T-helper 1 cell treated with Interleukin-12 subunit alpha and Interleukin-12 subunit beta and Interleukin-4 antibody, amounts not matched to agents 30 μg/mL and 1 μg/mL, for 36 hours (primary cell): ENCODE results near the gene RASGRP1.

Experiments used
- H3K27ac Mint-ChIP-seq: one replicate; pipeline ENCODE4 v1.8.0; 2021; ENCODE audit warnings: mild to moderate bottlenecking, mixed read lengths
- H3K27me3 Mint-ChIP-seq: one replicate; pipeline ENCODE4 v1.8.0; 2021; ENCODE audit warnings: low read depth, mixed read lengths
- H3K36me3 Mint-ChIP-seq: one replicate; pipeline ENCODE4 v1.8.0; 2021; ENCODE audit warnings: low read depth, mixed read lengths
- H3K4me1 Mint-ChIP-seq: one replicate; pipeline ENCODE4 v1.8.0; 2021; ENCODE audit warnings: low read depth, mixed read lengths
- H3K4me3 Mint-ChIP-seq: one replicate; pipeline ENCODE4 v1.8.0; 2021; ENCODE audit warnings: mild to moderate bottlenecking, moderate library complexity, mixed read lengths
- H3K9me3 Mint-ChIP-seq: one replicate; pipeline ENCODE4 v1.8.0; 2021; ENCODE audit warnings: mixed read lengths

RASGRP1 gene

GRCh38 chr15:38536201-38536676 is 28.4 kb downstream of the RASGRP1 start:
- Mint-ChIP-seq H3K36me3 (peaks cover 64% of the 10 kb centered on the region), H3K4me1 (peaks cover 86% of the 10 kb centered on the region), H3K4me3 (no peak overlapping the region), H3K9me3 (no peaks in the 10 kb centered on the region), H3K27me3 (no peaks in the 10 kb centered on the region), H3K27ac (no peak overlapping the region)

- Mint-ChIP-seq H3K9me3 (no peaks in the 10 kb centered on the region), H3K27me3 (no peaks in the 10 kb centered on the region), H3K4me1 (peaks cover 85% of the 10 kb centered on the region), H3K27ac (peak overlapping the region; percentile 56), H3K4me3 (no peak overlapping the region), H3K36me3 (peaks cover 61% of the 10 kb centered on the region)
Measured at GRCh38 chr15:38535491-38536200, 29.0 kb downstream of the RASGRP1 start.

GRCh38 chr15:38534691-38535090 is 29.9 kb downstream of the RASGRP1 start:
- no peaks in the 10 kb centered on the region for H3K9me3 Mint-ChIP-seq
- H3K36me3 Mint-ChIP-seq, result peaks cover 68% of the 10 kb centered on the region
- no peaks in the 10 kb centered on the region for H3K27me3 Mint-ChIP-seq
- H3K4me3 Mint-ChIP-seq, result no peak overlapping the region
- H3K27ac Mint-ChIP-seq, result peak overlapping the region; percentile 56
- H3K4me1 Mint-ChIP-seq, result peaks cover 87% of the 10 kb centered on the region

- H3K4me3 Mint-ChIP-seq, result no peak overlapping the region
- H3K27ac Mint-ChIP-seq, result peak overlapping the region; percentile 60
- H3K27me3 Mint-ChIP-seq, result no peaks in the 10 kb centered on the region
- H3K4me1 Mint-ChIP-seq, result peaks cover 88% of the 10 kb centered on the region
- H3K36me3 Mint-ChIP-seq, result peaks cover 73% of the 10 kb centered on the region
- no peaks in the 10 kb centered on the region for H3K9me3 Mint-ChIP-seq
Measured at GRCh38 chr15:38533926-38534325, 30.7 kb downstream of the RASGRP1 start.

GRCh38 chr15:38533416-38533915 is 31.1 kb downstream of the RASGRP1 start:
- Mint-ChIP-seq H3K4me1 (peaks cover 87% of the 10 kb centered on the region), H3K36me3 (peaks cover 77% of the 10 kb centered on the region), H3K27me3 (no peaks in the 10 kb centered on the region), H3K4me3 (no peak overlapping the region), H3K27ac (peak overlapping the region; percentile 60), H3K9me3 (no peaks in the 10 kb centered on the region)

- no peaks in the 10 kb centered on the region for H3K27me3 Mint-ChIP-seq
- H3K4me1 Mint-ChIP-seq, result peaks cover 87% of the 10 kb centered on the region
- H3K36me3 Mint-ChIP-seq, result peaks cover 83% of the 10 kb centered on the region
- peak overlapping the region; percentile 60 for H3K27ac Mint-ChIP-seq
- peak overlapping the region; percentile 7 for H3K4me3 Mint-ChIP-seq
- no peaks in the 10 kb centered on the region for H3K9me3 Mint-ChIP-seq
Measured at GRCh38 chr15:38532728-38533127, 31.9 kb downstream of the RASGRP1 start.

- H3K4me1 Mint-ChIP-seq, result peaks cover 77% of the 10 kb centered on the region
- no peaks in the 10 kb centered on the region for H3K9me3 Mint-ChIP-seq
- no peak overlapping the region for H3K4me3 Mint-ChIP-seq
- peak overlapping the region; percentile 18 for H3K27ac Mint-ChIP-seq
- no peaks in the 10 kb centered on the region for H3K27me3 Mint-ChIP-seq
- H3K36me3 Mint-ChIP-seq, result peaks cover 84% of the 10 kb centered on the region
Measured at GRCh38 chr15:38531509-38531908, 33.1 kb downstream of the RASGRP1 start.

GRCh38 chr15:38530113-38530512 is 34.5 kb downstream of the RASGRP1 start:
- Mint-ChIP-seq H3K4me1 (peaks cover 71% of the 10 kb centered on the region), H3K27ac (peak overlapping the region; percentile 62), H3K9me3 (no peaks in the 10 kb centered on the region), H3K27me3 (no peaks in the 10 kb centered on the region), H3K4me3 (peak overlapping the region; percentile 13), H3K36me3 (peaks cover 76% of the 10 kb centered on the region)

GRCh38 chr15:38528294-38528693 is 36.3 kb downstream of the RASGRP1 start:
- Mint-ChIP-seq H3K4me3 (no peak overlapping the region), H3K36me3 (peaks cover 68% of the 10 kb centered on the region), H3K27ac (peak overlapping the region; percentile 36), H3K9me3 (no peaks in the 10 kb centered on the region), H3K27me3 (no peaks in the 10 kb centered on the region), H3K4me1 (peaks cover 64% of the 10 kb centered on the region)

GRCh38 chr15:38526158-38526557 is 38.5 kb downstream of the RASGRP1 start:
- H3K9me3 Mint-ChIP-seq, result no peaks in the 10 kb centered on the region
- H3K27ac Mint-ChIP-seq, result no peak overlapping the region
- H3K27me3 Mint-ChIP-seq, result no peaks in the 10 kb centered on the region
- H3K4me1 Mint-ChIP-seq, result peaks cover 59% of the 10 kb centered on the region
- H3K36me3 Mint-ChIP-seq, result peaks cover 66% of the 10 kb centered on the region
- H3K4me3 Mint-ChIP-seq, result no peak overlapping the region

- Mint-ChIP-seq H3K4me1 (peaks cover 54% of the 10 kb centered on the region), H3K36me3 (peaks cover 62% of the 10 kb centered on the region), H3K4me3 (no peak overlapping the region), H3K27me3 (no peaks in the 10 kb centered on the region), H3K9me3 (no peaks in the 10 kb centered on the region), H3K27ac (no peak overlapping the region)
Measured at GRCh38 chr15:38525489-38525888, 39.1 kb downstream of the RASGRP1 start.

GRCh38 chr15:38524156-38524555 is 40.5 kb downstream of the RASGRP1 start:
- Mint-ChIP-seq H3K27ac (no peak overlapping the region), H3K4me3 (no peak overlapping the region), H3K9me3 (no peaks in the 10 kb centered on the region), H3K27me3 (no peaks in the 10 kb centered on the region), H3K36me3 (peaks cover 60% of the 10 kb centered on the region), H3K4me1 (peaks cover 50% of the 10 kb centered on the region)

- peaks cover 43% of the 10 kb centered on the region for H3K4me1 Mint-ChIP-seq
- peak overlapping the region; percentile 36 for H3K27ac Mint-ChIP-seq
- no peaks in the 10 kb centered on the region for H3K9me3 Mint-ChIP-seq
- H3K4me3 Mint-ChIP-seq, result no peak overlapping the region
- H3K36me3 Mint-ChIP-seq, result peaks cover 55% of the 10 kb centered on the region
- H3K27me3 Mint-ChIP-seq, result no peaks in the 10 kb centered on the region
Measured at GRCh38 chr15:38522922-38523321, 41.7 kb downstream of the RASGRP1 start.

- H3K36me3 Mint-ChIP-seq, result peaks cover 57% of the 10 kb centered on the region
- H3K4me1 Mint-ChIP-seq, result peaks cover 48% of the 10 kb centered on the region
Measured at GRCh38 chr15:38521316-38521715, 43.3 kb downstream of the RASGRP1 start.

GRCh38 chr15:38520035-38520434 is 44.6 kb downstream of the RASGRP1 start:
- Mint-ChIP-seq H3K9me3 (no peaks in the 10 kb centered on the region), H3K27me3 (no peaks in the 10 kb centered on the region), H3K4me1 (peaks cover 50% of the 10 kb centered on the region), H3K4me3 (no peak overlapping the region), H3K36me3 (peaks cover 60% of the 10 kb centered on the region), H3K27ac (no peak overlapping the region)

More at GRCh38 chr15:38521316-38521715, 43.3 kb downstream of the RASGRP1 start:
- Mint-ChIP-seq H3K4me3 (no peak overlapping the region), H3K27ac (peak overlapping the region; percentile 55), H3K9me3 (no peaks in the 10 kb centered on the region), H3K27me3 (no peaks in the 10 kb centered on the region)
